IMR-90 (cell line): ENCODE results near the gene GALNT14.

Source experiments
- CTCF ChIP-seq: conservative IDR thresholded peaks from 2 replicates; pipeline ENCODE4 v1.5.1; 2012; ENCODE audit warnings: mild to moderate bottlenecking, low read depth, low read length, improper control_type of control experiment
- POLR2A ChIP-seq: IDR thresholded peaks from 2 replicates; pipeline ENCODE4 v1.6.1; 2012; ENCODE audit warnings: mild to moderate bottlenecking, low read depth, low read length
- RAD21 ChIP-seq: IDR thresholded peaks from 2 replicates; pipeline ENCODE4 v1.6.1; 2012; ENCODE audit warnings: low read length, improper control_type of control experiment
- RFX5 ChIP-seq: IDR thresholded peaks from 2 replicates; pipeline ENCODE4 v1.8.0; 2012; ENCODE audit warnings: low read depth, mild to moderate bottlenecking, low read length, moderate library complexity
- SMC3 ChIP-seq: fragments of 150-350 bp; IDR thresholded peaks from 2 replicates; pipeline ENCODE4 v1.6.1; 2016; ENCODE audit warnings: low read depth, mild to moderate bottlenecking, antibody characterized with exemption, low read length, moderate library complexity

- TF ChIP-seq RAD21 (no peak), SMC3 (no peak), CTCF (no peak), POLR2A (no peak), RFX5 (no peak)
Measured at GRCh38 chr2:30897539-30897938, 240.7 kb downstream of the GALNT14 start.
